ENCODE measurements around the gene SDF4.

DNA sequence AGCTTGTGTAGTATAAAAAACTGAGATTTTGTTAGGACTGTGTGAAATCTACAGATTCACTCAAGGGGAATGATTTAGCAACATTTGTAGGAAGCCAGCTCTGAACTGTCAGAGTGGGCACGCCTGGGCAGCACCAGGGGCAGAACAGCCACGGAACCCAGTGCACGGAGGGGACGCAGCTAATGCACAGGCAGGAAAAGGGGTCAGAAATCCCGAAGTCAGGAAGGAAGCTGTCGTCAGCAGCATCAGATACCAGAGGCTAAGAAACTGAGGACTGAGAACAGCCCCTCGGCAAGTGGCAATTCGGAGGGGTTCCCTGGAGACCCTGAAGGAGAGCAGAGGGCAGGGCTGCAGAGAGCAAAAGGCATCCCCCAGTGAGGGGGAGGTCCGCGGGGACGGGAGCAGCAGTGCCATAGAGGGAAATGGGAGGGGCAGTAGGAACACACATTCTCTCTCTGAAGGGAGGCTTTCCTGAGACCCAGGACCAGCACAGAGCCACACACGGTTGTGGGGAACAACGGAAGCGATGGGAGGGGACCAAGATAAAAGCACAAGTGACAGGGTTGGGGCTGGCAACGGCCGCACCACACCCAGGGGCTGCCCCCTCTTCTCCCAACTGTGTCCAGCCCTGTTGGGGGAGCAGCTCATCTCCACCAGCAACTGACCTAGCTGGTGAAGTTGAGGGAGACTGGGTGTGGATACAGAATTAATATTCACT, 29.2 kb upstream of the SDF4 start:
- TF ChIP-seq, protein P1, sequence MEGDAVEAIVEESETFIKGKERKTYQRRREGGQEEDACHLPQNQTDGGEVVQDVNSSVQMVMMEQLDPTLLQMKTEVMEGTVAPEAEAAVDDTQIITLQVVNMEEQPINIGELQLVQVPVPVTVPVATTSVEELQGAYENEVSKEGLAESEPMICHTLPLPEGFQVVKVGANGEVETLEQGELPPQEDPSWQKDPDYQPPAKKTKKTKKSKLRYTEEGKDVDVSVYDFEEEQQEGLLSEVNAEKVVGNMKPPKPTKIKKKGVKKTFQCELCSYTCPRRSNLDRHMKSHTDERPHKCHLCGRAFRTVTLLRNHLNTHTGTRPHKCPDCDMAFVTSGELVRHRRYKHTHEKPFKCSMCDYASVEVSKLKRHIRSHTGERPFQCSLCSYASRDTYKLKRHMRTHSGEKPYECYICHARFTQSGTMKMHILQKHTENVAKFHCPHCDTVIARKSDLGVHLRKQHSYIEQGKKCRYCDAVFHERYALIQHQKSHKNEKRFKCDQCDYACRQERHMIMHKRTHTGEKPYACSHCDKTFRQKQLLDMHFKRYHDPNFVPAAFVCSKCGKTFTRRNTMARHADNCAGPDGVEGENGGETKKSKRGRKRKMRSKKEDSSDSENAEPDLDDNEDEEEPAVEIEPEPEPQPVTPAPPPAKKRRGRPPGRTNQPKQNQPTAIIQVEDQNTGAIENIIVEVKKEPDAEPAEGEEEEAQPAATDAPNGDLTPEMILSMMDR (IDR thresholded peaks at IDR 0.05; ENCODE audit: borderline replicate concordance, extremely low read depth, low read length, poor library complexity, severe bottlenecking), result no peak
- no peak for TF ChIP-seq EZH2 (IDR thresholded peaks at IDR 0.05; ENCODE audit: borderline replicate concordance, low read depth, low read length, severe bottlenecking)

All from DND-41 (cell line).